GM10248 (cell line): ENCODE data around the gene AMDHD1.

ENCODE experiments used
- CTCF ChIA-PET: fragments of 300-600 bp; sonication (Branson Sonifier 250); formaldehyde crosslinking; extraction: SDS; loops from one replicate; lab custom pipeline; 2021; ENCODE audit warnings: antibody characterized with exemption; lab: Yijun Ruan, JAX
- POLR2A ChIA-PET: fragments of 350-650 bp; sonication (Branson Sonifier 250); formaldehyde crosslinking; extraction: SDS; loops from one replicate; lab custom pipeline; 2020; ENCODE audit warnings: antibody characterized with exemption; lab: Yijun Ruan, JAX
- DNase-seq: peaks from one replicate; pipeline ENCODE4 v3.0.0; 2012; ENCODE audit errors: extremely low spot score
- CTCF ChIP-seq: IDR thresholded peaks from 2 replicates; pipeline ENCODE4 v1.5.1; 2012; ENCODE audit warnings: mild to moderate bottlenecking, low read depth; ENCODE audit errors: extremely low read depth, missing control alignments, control extremely low read depth

Gene AMDHD1

GRCh38 chr12:95972832-95973456 is 29.8 kb downstream of the AMDHD1 start:
- TF ChIP-seq CTCF, result no peak
- DNase-seq, result no peak
- ChIA-PET POLR2A (no interaction called here), CTCF (interaction anchor here (0.8 to 1.9 kb wide), 3 partner anchors 9 to 25 kb away, joined by 3 to 5 read pairs (median 4); no protein-coding TSS in a partner anchor)

GRCh38 chr12:95974358-95974757 is 31.2 kb downstream of the AMDHD1 start:
- no peak for DNase-seq
- TF ChIP-seq CTCF, result no peak
- ChIA-PET POLR2A (no interaction called here), CTCF (interaction anchor here (1.7 kb wide), 1 partner anchor 19 kb away, joined by 4 read pairs; no protein-coding TSS in a partner anchor)

- CTCF ChIA-PET, result interaction anchor here (1.7 kb wide), 1 partner anchor 20 kb away, joined by 4 read pairs; no protein-coding TSS in a partner anchor
- no peak for TF ChIP-seq CTCF
- no peak for DNase-seq
- POLR2A ChIA-PET, result no interaction called here
These were observed 32.4 kb downstream of the AMDHD1 start for GRCh38 chr12:95975491-95975890.

GRCh38 chr12:95976416-95976832 is 33.3 kb downstream of the AMDHD1 start:
- no peak for TF ChIP-seq CTCF
- CTCF ChIA-PET, result interaction anchor here (3.4 kb wide), 1 partner anchor 22 kb away, joined by 13 read pairs; no protein-coding TSS in a partner anchor
- POLR2A ChIA-PET, result no interaction called here
- no peak for DNase-seq

- ChIA-PET CTCF (interaction anchor here (0.6 to 3.4 kb wide), 2 partner anchors 13 to 21 kb away, joined by 3 to 13 read pairs; no protein-coding TSS in a partner anchor), POLR2A (no interaction called here)
- DNase-seq, result no peak
- no peak for TF ChIP-seq CTCF
These were observed 34.7 kb downstream of the AMDHD1 start for GRCh38 chr12:95977764-95978305.

- no peak for TF ChIP-seq CTCF
- ChIA-PET CTCF (interaction anchor here (0.6 to 3.4 kb wide), 2 partner anchors 16 to 20 kb away, joined by 3 to 13 read pairs; no protein-coding TSS in a partner anchor), POLR2A (no interaction called here)
- no peak for DNase-seq
These were observed 35.2 kb downstream of the AMDHD1 start for GRCh38 chr12:95978351-95978750.
